SK-N-SH (cell line): ENCODE measurements around the gene PLCG2. TPM values are rescaled to one million over a fixed set of nuclear protein-coding genes. Genes with fewer than 3 reads are reported as not detected.
"Not testable (repeated sequence)": the region's sequence is repeated elsewhere in the genome, so short reads cannot be mapped to it uniquely, and the experiment has no call there.

Experiments used
- CTCF ChIA-PET: fragments of 300-600, 350-600 bp; formaldehyde crosslinking; extraction: SDS; loops from one replicate; lab custom pipeline; 2021; lab: Yijun Ruan, JAX
- POLR2A ChIA-PET: fragments of 350-600 bp; sonication (Branson Sonifier 250); formaldehyde crosslinking; extraction: SDS; loops from one replicate; lab custom pipeline; 2020; ENCODE audit warnings: antibody characterized with exemption, inconsistent platforms; lab: Yijun Ruan, JAX
- DNase-seq: peaks from one replicate; pipeline ENCODE4 v3.0.0; 2012
- H2AFZ ChIP-seq: fragments of 200-600 bp; sonication (generic); 2 replicates; pipeline ENCODE4 v1.8.1; 2016; ENCODE audit warnings: antibody characterized with exemption, mild to moderate bottlenecking, low read depth
- H3F3A ChIP-seq: fragments of 200-600 bp; sonication (generic); replicated peaks from 2 replicates; pipeline ENCODE3; 2016; ENCODE audit warnings: antibody characterized with exemption, mild to moderate bottlenecking; ENCODE audit not compliant: insufficient read depth
- H3K27ac ChIP-seq, 2 experiments: fragments of 200-500 bp in 1 of 2; fragments of 200-600 bp in 1 of 2; sonication (Bioruptor generic) in 1 of 2; sonication (generic), shearing (Covaris generic) in 1 of 2; 2 replicates each; pipeline versions ENCODE4 v1.5.1 to v1.6.1; 2014 to 2016; ENCODE audit warnings: low read depth in 2 of 2, inconsistent platforms in 1 of 2, low read length in 1 of 2, mild to moderate bottlenecking in 1 of 2, mixed read lengths in 1 of 2
- H3K27me3 ChIP-seq: fragments of 200-600 bp; sonication (generic), shearing (Covaris generic); 2 replicates; pipeline ENCODE4 v1.6.1; 2016; ENCODE audit warnings: mixed run types; ENCODE audit not compliant: insufficient read depth
- H3K36me3 ChIP-seq, 2 experiments: fragments of 200-500 bp in 1 of 2; fragments of 200-600 bp in 1 of 2; sonication (Bioruptor generic) in 1 of 2; sonication (generic) in 1 of 2; replicated peaks in 1 of 2; 2 replicates each; pipeline versions ENCODE3 to v1.5.1; 2014 to 2016; ENCODE audit warnings: low read length in 1 of 2, mild to moderate bottlenecking in 1 of 2; ENCODE audit not compliant: insufficient read depth in 2 of 2, control insufficient read depth in 1 of 2
- H3K4me1 ChIP-seq, 2 experiments: fragments of 200-500 bp in 1 of 2; fragments of 200-600 bp in 1 of 2; sonication (Bioruptor generic) in 1 of 2; sonication (generic), shearing (Covaris generic) in 1 of 2; 2 replicates each; pipeline versions ENCODE4 v1.5.1 to v1.6.1; 2014 to 2016; ENCODE audit warnings: low read depth in 1 of 2, low read length in 1 of 2, mixed run types in 1 of 2; ENCODE audit not compliant: insufficient read depth in 2 of 2, control insufficient read depth in 1 of 2
- H3K4me2 ChIP-seq: fragments of 200-600 bp; sonication (generic), shearing (Covaris generic); 2 replicates; pipeline ENCODE4 v1.6.1; 2017; ENCODE audit warnings: mixed run types
- H3K4me3 ChIP-seq, 2 experiments: fragments of 200-500 bp in 1 of 2; fragments of 200-600 bp in 1 of 2; sonication (Bioruptor generic) in 1 of 2; sonication (generic), shearing (Covaris generic) in 1 of 2; 2 replicates each; pipeline versions ENCODE4 v1.5.1 to v1.8.1; 2014 to 2016; ENCODE audit warnings: low read depth in 2 of 2, inconsistent platforms in 1 of 2, low read length in 1 of 2, mild to moderate bottlenecking in 1 of 2, mixed read lengths in 1 of 2, moderate library complexity in 1 of 2
- H3K79me2 ChIP-seq: fragments of 200-600 bp; sonication (generic); 2 replicates; pipeline ENCODE4 v1.8.1; 2017; ENCODE audit warnings: mild to moderate bottlenecking; ENCODE audit not compliant: insufficient read depth
- H3K9ac ChIP-seq: fragments of 200-600 bp; sonication (generic); 2 replicates; pipeline ENCODE4 v1.6.1; 2017; ENCODE audit warnings: mixed run types
- H3K9me2 ChIP-seq: fragments of 200-600 bp; sonication (generic); 2 replicates; pipeline ENCODE4 v1.6.1; 2017; ENCODE audit warnings: mixed run types
- H3K9me3 ChIP-seq: fragments of 200-600 bp; sonication (generic); 2 replicates; pipeline ENCODE4 v1.6.1; 2017; ENCODE audit warnings: mixed run types, mild to moderate bottlenecking, moderate library complexity
- H4K20me1 ChIP-seq: fragments of 200-600 bp; sonication (generic); 2 replicates; pipeline ENCODE4 v1.6.1; 2017; ENCODE audit warnings: mild to moderate bottlenecking, mixed run types; ENCODE audit not compliant: insufficient read depth
- MXI1 ChIP-seq: IDR thresholded peaks from 2 replicates; pipeline ENCODE4 v1.6.1; 2012; ENCODE audit warnings: mild to moderate bottlenecking, low read depth, low read length, improper control_type of control experiment
- RCOR1 ChIP-seq: fragments of 150-350 bp; IDR thresholded peaks from 2 replicates; pipeline ENCODE4 v1.6.1; 2017; ENCODE audit warnings: antibody characterized with exemption, low read length
- TAF1 ChIP-seq: IDR thresholded peaks from 2 replicates; pipeline ENCODE4 v1.6.1; 2012; ENCODE audit warnings: low read depth, mild to moderate bottlenecking, low read length, moderate library complexity, borderline replicate concordance
- TCF12 ChIP-seq: IDR thresholded peaks from 2 replicates; pipeline ENCODE4 v1.4.0; 2012
- YY1 ChIP-seq: IDR thresholded peaks from 2 replicates; pipeline ENCODE4 v1.4.0; 2012; ENCODE audit warnings: low read depth, mild to moderate bottlenecking
- WGBS: methylation state at CpG from one replicate; pipeline ENCODE4 v1.1.6; 2017; ENCODE audit warnings: low lambda C conversion rate; 5-methylcytosine and 5-hydroxymethylcytosine counted together
- polyA plus RNA-seq, 3 experiments: library from polyadenylated mRNA; depleted of rRNA; stranded (reverse); fragments of >200 nt; gene quantifications; 2 replicates each; pipeline ENCODE4 v1.2.3, GENCODE V29; 2012
- TF ChIP-seq, protein P1 (sequence below): IDR thresholded peaks from 2 replicates; pipeline ENCODE4 v1.4.0; 2012; ENCODE audit warnings: low read depth

Gene PLCG2
- polyA plus RNA-seq, 1 of the 3 experiments (the other 2 are of a cell fraction), result 0.23 TPM

DNA sequence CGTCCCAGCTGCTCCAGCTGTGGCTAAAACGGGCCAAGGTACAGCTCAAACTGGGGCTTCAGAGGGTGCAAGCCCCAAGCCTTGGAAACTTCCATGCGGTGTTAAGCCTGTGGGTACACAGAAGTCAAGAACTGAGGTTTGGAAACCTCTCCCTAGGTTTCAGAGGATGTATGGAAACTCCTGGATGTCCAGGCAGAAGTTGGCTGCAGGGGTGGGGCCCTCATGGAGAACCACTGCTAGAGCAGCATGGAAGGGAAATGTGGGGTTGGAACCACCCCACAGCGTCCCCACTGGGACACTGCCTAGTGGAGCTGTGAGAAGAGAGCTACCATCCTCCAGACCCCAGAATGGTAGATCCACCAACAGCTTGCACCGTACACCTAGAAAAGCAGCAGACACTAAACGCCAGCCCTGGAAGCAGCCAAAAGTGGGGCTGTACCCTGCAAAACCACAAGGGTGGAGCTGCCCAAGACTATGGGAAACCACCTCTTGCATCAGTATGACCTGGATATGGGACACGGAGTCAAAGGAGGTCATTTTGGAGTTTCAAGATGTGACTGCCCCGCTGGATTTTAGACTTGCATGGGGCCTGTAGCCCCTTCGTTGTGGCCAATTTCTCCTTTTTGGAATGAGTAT, 230.0 kb downstream of the PLCG2 start:
- no peak overlapping the region for H3K4me3 ChIP-seq
- no peaks in the 10 kb centered on the region for H3F3A ChIP-seq
- no peaks in the 10 kb centered on the region for H3K9me2 ChIP-seq
- H4K20me1 ChIP-seq, result no peaks in the 10 kb centered on the region
- H3K36me3 ChIP-seq, result no peaks in the 10 kb centered on the region
- no peak overlapping the region for H3K9ac ChIP-seq
- H3K27ac ChIP-seq, result no peak overlapping the region
- H3K4me1 ChIP-seq, result peaks cover 0 to 3% of the 10 kb centered on the region in 2 experiments; a peak in 1 of 4 replicates
- POLR2A ChIA-PET, result no interaction called here
- DNase-seq, result no peak
- no peak overlapping the region for H3K4me2 ChIP-seq
- 26% methylated on average over 8 of the region's 9 CpGs for WGBS
- H3K9me3 ChIP-seq, result 0 out of 2 replicates have a peak, but pooled peaks cover 3% of the 10 kb centered on the region
- CTCF ChIA-PET, result no interaction called here
- H3K79me2 ChIP-seq, result no peaks in the 10 kb centered on the region
- no peaks in the 10 kb centered on the region for H3K27me3 ChIP-seq
- TF ChIP-seq TCF12, result no peak
- TF ChIP-seq MXI1, result no peak
- no peak overlapping the region for H2AFZ ChIP-seq

DNA sequence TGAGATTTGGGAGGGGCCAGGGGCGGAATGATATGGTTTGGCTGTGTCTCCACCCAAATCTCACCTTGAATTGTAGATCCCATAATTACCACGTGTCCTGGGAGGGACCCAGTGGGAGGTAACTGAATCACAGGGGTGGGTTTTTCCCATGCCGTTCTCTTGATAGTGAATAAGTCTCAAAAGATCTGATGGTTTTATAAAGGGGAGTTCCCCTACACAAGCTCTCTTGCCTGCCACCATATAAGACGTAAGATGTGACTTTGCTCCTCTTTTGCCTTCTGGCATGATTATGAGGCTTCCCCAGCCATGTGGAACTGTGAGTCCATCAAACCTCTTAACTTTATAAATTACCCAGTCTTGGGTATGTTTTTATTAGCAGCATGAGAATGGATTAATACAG, 230.7 kb downstream of the PLCG2 start:
- WGBS, result 18% methylated on average over 4 of the region's 4 CpGs
- H3K4me3 ChIP-seq, H3K9me2 ChIP-seq, CTCF ChIA-PET, POLR2A ChIA-PET, H2AFZ ChIP-seq, H3K27me3 ChIP-seq, H3K36me3 ChIP-seq, H3K9ac ChIP-seq, H3K79me2 ChIP-seq, H4K20me1 ChIP-seq, H3K9me3 ChIP-seq, H3K4me2 ChIP-seq, H3F3A ChIP-seq, H3K4me1 ChIP-seq, DNase-seq, H3K27ac ChIP-seq: not testable (repeated sequence)

DNA sequence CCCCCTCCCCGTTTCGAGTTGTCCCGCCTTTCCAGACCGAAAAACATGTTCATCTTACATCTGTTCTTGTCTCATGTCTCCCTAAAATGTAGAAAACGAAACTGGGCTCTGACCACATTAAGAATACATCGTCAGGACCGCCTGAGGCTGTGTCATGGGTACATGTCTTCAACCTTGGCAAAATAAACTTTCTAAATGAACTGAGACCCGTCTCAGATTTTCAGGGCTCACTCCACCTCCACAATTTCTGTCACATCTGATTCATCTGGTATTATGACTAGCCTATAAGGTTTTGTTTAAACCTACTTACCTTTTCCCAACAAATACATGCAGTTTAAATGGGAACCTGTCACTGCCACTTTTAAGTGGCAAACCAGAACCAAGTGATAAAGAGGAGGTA, 231.6 kb downstream of the PLCG2 start:
- Histone ChIP-seq H4K20me1 (no peaks in the 10 kb centered on the region), H3K9me3 (0 out of 2 replicates have a peak, but pooled peaks cover 3% of the 10 kb centered on the region), H3K9me2 (no peaks in the 10 kb centered on the region), H3F3A (no peaks in the 10 kb centered on the region), H3K79me2 (no peaks in the 10 kb centered on the region), H3K4me3 (no peak overlapping the region), H3K27me3 (no peaks in the 10 kb centered on the region), H3K9ac (no peak overlapping the region), H3K4me2 (no peak overlapping the region), H2AFZ (no peak overlapping the region), H3K36me3 (no peaks in the 10 kb centered on the region), H3K4me1 (no peaks in the 10 kb centered on the region), H3K27ac (no peak overlapping the region)
- no peak for DNase-seq
- POLR2A ChIA-PET, result no interaction called here
- TF ChIP-seq, protein P1, sequence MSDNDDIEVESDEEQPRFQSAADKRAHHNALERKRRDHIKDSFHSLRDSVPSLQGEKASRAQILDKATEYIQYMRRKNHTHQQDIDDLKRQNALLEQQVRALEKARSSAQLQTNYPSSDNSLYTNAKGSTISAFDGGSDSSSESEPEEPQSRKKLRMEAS, result no peak
- TF ChIP-seq TAF1 (no peak), MXI1 (no peak), TCF12 (no peak), RCOR1 (no peak), YY1 (no peak)
- CTCF ChIA-PET, result no interaction called here
- 21% methylated on average over 8 of the region's 8 CpGs for WGBS
